ENCODE measurements around the gene NALCN.

NALCN gene

DNA sequence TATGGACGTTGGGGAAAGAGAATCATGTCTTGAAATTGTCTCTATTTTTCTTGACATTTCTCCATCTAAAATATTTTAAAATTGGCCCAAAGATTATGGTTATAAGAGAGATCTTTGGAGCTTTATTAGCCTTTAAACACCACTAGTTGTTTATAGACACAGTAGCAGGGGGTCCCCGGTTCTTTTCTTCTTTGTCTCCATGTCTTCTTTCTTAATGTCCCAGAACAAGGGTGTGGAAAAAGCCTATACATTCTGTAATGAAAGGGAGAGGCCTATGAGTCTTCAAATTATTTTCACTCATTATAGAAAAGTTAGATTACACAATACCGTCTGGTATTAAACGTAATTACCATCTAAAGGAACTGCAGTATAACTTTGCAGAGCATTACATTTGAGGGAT, 300.0 kb downstream of the NALCN start:
- TF ChIP-seq ZBTB7A (IDR thresholded peaks at IDR 0.05; ENCODE audit: low read depth), result no peak
- TF ChIP-seq TEAD4 (IDR thresholded peaks at IDR 0.05), result no peak
- TF ChIP-seq, protein P1, sequence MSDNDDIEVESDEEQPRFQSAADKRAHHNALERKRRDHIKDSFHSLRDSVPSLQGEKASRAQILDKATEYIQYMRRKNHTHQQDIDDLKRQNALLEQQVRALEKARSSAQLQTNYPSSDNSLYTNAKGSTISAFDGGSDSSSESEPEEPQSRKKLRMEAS (IDR thresholded peaks at IDR 0.05), result no peak
- TF ChIP-seq CREB1 (IDR thresholded peaks at IDR 0.05; ENCODE audit: low read depth), result no peak
- TF ChIP-seq TAF1 (IDR thresholded peaks at IDR 0.05; ENCODE audit: low read depth), result no peak
- TF ChIP-seq EP300 (IDR thresholded peaks at IDR 0.05; ENCODE audit: borderline replicate concordance), result no peak
- TF ChIP-seq NFIC (IDR thresholded peaks at IDR 0.05), result no peak
- TF ChIP-seq EGR1 (IDR thresholded peaks at IDR 0.05), result no peak
- TF ChIP-seq YY1 (IDR thresholded peaks at IDR 0.05; ENCODE audit: low read depth), result no peak
- TF ChIP-seq, protein P2, sequence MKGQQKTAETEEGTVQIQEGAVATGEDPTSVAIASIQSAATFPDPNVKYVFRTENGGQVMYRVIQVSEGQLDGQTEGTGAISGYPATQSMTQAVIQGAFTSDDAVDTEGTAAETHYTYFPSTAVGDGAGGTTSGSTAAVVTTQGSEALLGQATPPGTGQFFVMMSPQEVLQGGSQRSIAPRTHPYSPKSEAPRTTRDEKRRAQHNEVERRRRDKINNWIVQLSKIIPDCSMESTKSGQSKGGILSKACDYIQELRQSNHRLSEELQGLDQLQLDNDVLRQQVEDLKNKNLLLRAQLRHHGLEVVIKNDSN (IDR thresholded peaks at IDR 0.05), result no peak
- TF ChIP-seq TCF12 (IDR thresholded peaks at IDR 0.05; ENCODE audit: low read depth), result no peak
- TF ChIP-seq, protein P3, sequence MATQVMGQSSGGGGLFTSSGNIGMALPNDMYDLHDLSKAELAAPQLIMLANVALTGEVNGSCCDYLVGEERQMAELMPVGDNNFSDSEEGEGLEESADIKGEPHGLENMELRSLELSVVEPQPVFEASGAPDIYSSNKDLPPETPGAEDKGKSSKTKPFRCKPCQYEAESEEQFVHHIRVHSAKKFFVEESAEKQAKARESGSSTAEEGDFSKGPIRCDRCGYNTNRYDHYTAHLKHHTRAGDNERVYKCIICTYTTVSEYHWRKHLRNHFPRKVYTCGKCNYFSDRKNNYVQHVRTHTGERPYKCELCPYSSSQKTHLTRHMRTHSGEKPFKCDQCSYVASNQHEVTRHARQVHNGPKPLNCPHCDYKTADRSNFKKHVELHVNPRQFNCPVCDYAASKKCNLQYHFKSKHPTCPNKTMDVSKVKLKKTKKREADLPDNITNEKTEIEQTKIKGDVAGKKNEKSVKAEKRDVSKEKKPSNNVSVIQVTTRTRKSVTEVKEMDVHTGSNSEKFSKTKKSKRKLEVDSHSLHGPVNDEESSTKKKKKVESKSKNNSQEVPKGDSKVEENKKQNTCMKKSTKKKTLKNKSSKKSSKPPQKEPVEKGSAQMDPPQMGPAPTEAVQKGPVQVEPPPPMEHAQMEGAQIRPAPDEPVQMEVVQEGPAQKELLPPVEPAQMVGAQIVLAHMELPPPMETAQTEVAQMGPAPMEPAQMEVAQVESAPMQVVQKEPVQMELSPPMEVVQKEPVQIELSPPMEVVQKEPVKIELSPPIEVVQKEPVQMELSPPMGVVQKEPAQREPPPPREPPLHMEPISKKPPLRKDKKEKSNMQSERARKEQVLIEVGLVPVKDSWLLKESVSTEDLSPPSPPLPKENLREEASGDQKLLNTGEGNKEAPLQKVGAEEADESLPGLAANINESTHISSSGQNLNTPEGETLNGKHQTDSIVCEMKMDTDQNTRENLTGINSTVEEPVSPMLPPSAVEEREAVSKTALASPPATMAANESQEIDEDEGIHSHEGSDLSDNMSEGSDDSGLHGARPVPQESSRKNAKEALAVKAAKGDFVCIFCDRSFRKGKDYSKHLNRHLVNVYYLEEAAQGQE (IDR thresholded peaks at IDR 0.05; ENCODE audit: low read depth), result no peak

DNA sequence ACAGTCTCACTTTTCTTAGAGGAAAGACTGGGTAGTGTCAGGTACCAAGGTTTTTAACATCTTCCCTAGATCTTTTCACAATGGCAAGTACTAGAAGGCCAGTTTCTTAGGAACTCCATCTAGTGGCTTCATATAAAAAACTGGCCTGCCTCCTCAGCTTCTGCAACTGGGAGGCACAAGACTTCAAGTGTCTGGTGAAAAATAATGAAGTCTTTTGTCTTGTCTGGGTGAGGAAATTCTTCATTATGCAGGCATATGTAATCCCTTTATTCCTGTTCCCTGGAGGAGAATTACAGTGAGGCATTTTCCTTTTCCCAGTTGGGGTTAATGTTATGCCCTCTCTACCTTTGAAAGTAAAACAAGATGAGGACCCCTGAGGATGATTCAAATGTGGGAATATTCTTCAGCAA, 300.5 kb downstream of the NALCN start:
- TF ChIP-seq, protein P1 (IDR thresholded peaks at IDR 0.05), result no peak
- TF ChIP-seq YY1 (IDR thresholded peaks at IDR 0.05; ENCODE audit: low read depth) (no peak), ZBTB7A (IDR thresholded peaks at IDR 0.05; ENCODE audit: low read depth) (no peak), EP300 (IDR thresholded peaks at IDR 0.05; ENCODE audit: borderline replicate concordance) (no peak), NFIC (IDR thresholded peaks at IDR 0.05) (no peak), RAD21 (IDR thresholded peaks at IDR 0.05; ENCODE audit: low read depth) (no peak), FOXM1 (IDR thresholded peaks at IDR 0.05; ENCODE audit: borderline replicate concordance, low read depth) (no peak), EGR1 (IDR thresholded peaks at IDR 0.05) (no peak), TCF12 (IDR thresholded peaks at IDR 0.05; ENCODE audit: low read depth) (no peak), TEAD4 (IDR thresholded peaks at IDR 0.05) (no peak), TAF1 (IDR thresholded peaks at IDR 0.05; ENCODE audit: low read depth) (no peak), CEBPB (IDR thresholded peaks at IDR 0.05) (no peak), CREB1 (IDR thresholded peaks at IDR 0.05; ENCODE audit: low read depth) (no peak)
- TF ChIP-seq, protein P2 (IDR thresholded peaks at IDR 0.05), result no peak
- TF ChIP-seq, protein P3 (IDR thresholded peaks at IDR 0.05; ENCODE audit: low read depth), result no peak

DNA sequence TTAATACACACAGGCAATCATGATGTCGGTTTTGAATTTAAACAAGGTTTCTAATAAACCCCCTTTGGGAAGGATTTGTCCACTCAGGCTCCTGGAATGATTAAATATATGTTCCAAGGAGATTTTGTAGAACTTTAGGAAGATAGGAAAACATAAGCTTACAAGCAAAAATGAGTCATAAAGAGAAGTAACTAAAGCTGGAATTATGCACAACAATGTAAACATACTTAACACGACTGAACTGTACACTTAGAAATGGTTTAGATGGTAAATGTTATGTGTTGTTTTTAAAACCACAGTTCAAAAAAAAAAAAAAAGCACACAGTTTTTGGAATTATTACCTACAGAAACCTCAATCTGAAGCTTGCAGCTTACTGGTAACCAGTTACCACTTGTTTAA, 304.4 kb downstream of the NALCN start:
- no peak for TF ChIP-seq ZBTB7A (IDR thresholded peaks at IDR 0.05; ENCODE audit: low read depth)
- TF ChIP-seq, protein P3 (IDR thresholded peaks at IDR 0.05; ENCODE audit: low read depth), result no peak
- TF ChIP-seq TAF1 (IDR thresholded peaks at IDR 0.05; ENCODE audit: low read depth), result no peak
- no peak for TF ChIP-seq CEBPB (IDR thresholded peaks at IDR 0.05)
- TF ChIP-seq, protein P1 (IDR thresholded peaks at IDR 0.05), result no peak
- TF ChIP-seq EGR1 (IDR thresholded peaks at IDR 0.05), result no peak
- TF ChIP-seq, protein P2 (IDR thresholded peaks at IDR 0.05), result no peak
- TF ChIP-seq TEAD4 (IDR thresholded peaks at IDR 0.05), result no peak
- no peak for TF ChIP-seq FOXM1 (IDR thresholded peaks at IDR 0.05; ENCODE audit: borderline replicate concordance, low read depth)
- no peak for TF ChIP-seq YY1 (IDR thresholded peaks at IDR 0.05; ENCODE audit: low read depth)
- TF ChIP-seq CREB1 (IDR thresholded peaks at IDR 0.05; ENCODE audit: low read depth), result no peak
- TF ChIP-seq TCF12 (IDR thresholded peaks at IDR 0.05; ENCODE audit: low read depth), result no peak
- no peak for TF ChIP-seq NFIC (IDR thresholded peaks at IDR 0.05)
- no peak for TF ChIP-seq EP300 (IDR thresholded peaks at IDR 0.05; ENCODE audit: borderline replicate concordance)
- no peak for TF ChIP-seq RAD21 (IDR thresholded peaks at IDR 0.05; ENCODE audit: low read depth)

DNA sequence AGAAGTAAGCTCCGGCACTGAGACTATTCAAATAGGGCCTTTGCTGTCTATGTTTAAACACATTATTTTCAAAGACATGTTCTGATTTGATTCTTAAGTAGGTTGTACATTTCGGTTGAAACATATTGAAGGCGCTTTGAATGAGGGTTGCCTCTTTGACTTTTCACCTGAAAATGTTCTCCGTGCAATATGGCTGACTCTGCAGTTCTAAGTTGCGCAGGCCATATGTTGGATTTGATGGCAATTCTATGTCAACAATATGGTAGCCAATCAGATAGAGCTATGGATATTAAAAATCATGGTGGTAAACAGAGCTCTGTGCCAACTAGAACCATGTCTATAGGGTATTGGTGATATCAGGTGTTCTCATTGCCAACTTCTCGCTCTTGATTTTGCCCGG, 307.3 kb downstream of the NALCN start:
- TF ChIP-seq EP300 (IDR thresholded peaks at IDR 0.05; ENCODE audit: borderline replicate concordance), result no peak
- no peak for TF ChIP-seq TAF1 (IDR thresholded peaks at IDR 0.05; ENCODE audit: low read depth)
- TF ChIP-seq TEAD4 (IDR thresholded peaks at IDR 0.05), result no peak
- TF ChIP-seq RAD21 (IDR thresholded peaks at IDR 0.05; ENCODE audit: low read depth), result no peak
- TF ChIP-seq FOXM1 (IDR thresholded peaks at IDR 0.05; ENCODE audit: borderline replicate concordance, low read depth), result no peak

All from Ishikawa (cell line).